Stimulated activated CD8-positive, alpha-beta memory T cell treated with anti-CD3 and anti-CD28 coated beads, Interleukin-7, amount 100 ng/mL, for 48 hours (primary cell): ENCODE data around the gene TP73.

Source experiments
- DNase-seq, 2 donors: peaks; one replicate each; pipeline ENCODE4 v3.0.0-alpha.2; 2020; ENCODE audit warnings: low read depth in 1 of 2; ENCODE audit errors: extremely low read depth in 1 of 2

Gene TP73

GRCh38 chr1:3724416-3725030 lies 72.2 kb downstream of the TP73 start:
- peak; percentile 29 to 54 for DNase-seq

- no peak for DNase-seq
Observed at GRCh38 chr1:3725366-3725765, 73.0 kb downstream of the TP73 start.

- no peak for DNase-seq
Observed at GRCh38 chr1:3727042-3727824, 74.9 kb downstream of the TP73 start.

GRCh38 chr1:3727825-3728776 lies 75.8 kb downstream of the TP73 start:
- no peak for DNase-seq

GRCh38 chr1:3729594-3730542 lies 77.6 kb downstream of the TP73 start:
- no peak for DNase-seq

- DNase-seq, result no peak
Observed at GRCh38 chr1:3730543-3731247, 78.4 kb downstream of the TP73 start.

- no peak for DNase-seq
Observed at GRCh38 chr1:3731583-3732433, 79.5 kb downstream of the TP73 start.

- DNase-seq, result no peak
Observed at GRCh38 chr1:3732434-3733093, 80.2 kb downstream of the TP73 start.

GRCh38 chr1:3733094-3733882 lies 81.0 kb downstream of the TP73 start:
- no peak for DNase-seq

GRCh38 chr1:3733883-3734589 lies 81.7 kb downstream of the TP73 start:
- DNase-seq, result no peak

- no peak for DNase-seq
Observed at GRCh38 chr1:3734602-3735001, 82.3 kb downstream of the TP73 start.

- no peak for DNase-seq
Observed at GRCh38 chr1:3735027-3735681, 82.8 kb downstream of the TP73 start.

GRCh38 chr1:3735688-3736087 lies 83.4 kb downstream of the TP73 start:
- DNase-seq, result no peak

- DNase-seq, result no peak
Observed at GRCh38 chr1:3736131-3736561, 83.8 kb downstream of the TP73 start.

GRCh38 chr1:3736708-3737107 lies 84.4 kb downstream of the TP73 start:
- no peak for DNase-seq

- DNase-seq, result no peak
Observed at GRCh38 chr1:3738943-3739342, 86.6 kb downstream of the TP73 start.
